ENCODE results near the gene WRNIP1. TPM values are rescaled to one million over a fixed set of nuclear protein-coding genes. Genes with fewer than 3 reads are reported as not detected.

WRNIP1 gene
- total and polyA plus RNA-seq, 9 of the 15 experiments (the other 6 are each of a cell fraction or from before 2014, with no cell fraction given) = 13.2 to 63.6 (median 48.6) TPM

- TF ChIP-seq FOXP4 (CRISPR knock-in tag; IDR thresholded peaks at IDR 0.05; ENCODE audit: borderline replicate concordance) (no peak), ZNF644 (tag; IDR thresholded peaks at IDR 0.05; ENCODE audit: low read depth) (no peak), ZNF324 (CRISPR knock-in tag; IDR thresholded peaks at IDR 0.05) (no peak), C11orf30 (IDR thresholded peaks at IDR 0.05; ENCODE audit: low read depth) (no peak), TAF1 (IDR thresholded peaks at IDR 0.05; ENCODE audit: control insufficient read depth, extremely low read depth, insufficient read depth, low read length, severe bottlenecking) (no peak), FIP1L1 (IDR thresholded peaks at IDR 0.05; ENCODE audit: low read depth, low read length, poor library complexity, severe bottlenecking) (no peak), SUPT5H (IDR thresholded peaks at IDR 0.05) (peak; percentile 32; the same call in 1 of the 2 replicates), PREB (CRISPR knock-in tag; IDR thresholded peaks at IDR 0.05) (no peak), ZNF197 (CRISPR knock-in tag; IDR thresholded peaks at IDR 0.05; ENCODE audit: low read depth) (no peak), PRMT5 (CRISPR knock-in tag; IDR thresholded peaks at IDR 0.05) (no peak), SAFB (IDR thresholded peaks at IDR 0.05; ENCODE audit: borderline replicate concordance, low read depth, low read length) (no peak), SREBF1 (IDR thresholded peaks at IDR 0.05; ENCODE audit: borderline replicate concordance, low read depth, low read length) (no peak), U2AF1 (optimal IDR thresholded peaks at IDR 0.05; ENCODE audit: low read depth, low read length) (no peak), CTCF (IDR thresholded peaks at IDR 0.05 in 2 of 3, conservative IDR thresholded peaks at IDR 0.05 in 1 of 3; ENCODE audit: insufficient read depth in 2 of 3, low read depth in 1 of 3, low read length in 3 of 3) (peak; percentile 39 to 64 (median 49)), GABPB2 (CRISPR knock-in tag; conservative IDR thresholded peaks at IDR 0.05) (no peak), NCOR1 (IDR thresholded peaks at IDR 0.05) (peak; percentile 36), ZNF75A (CRISPR knock-in tag; IDR thresholded peaks at IDR 0.05) (no peak), ZNF584 (CRISPR knock-in tag; IDR thresholded peaks at IDR 0.05; ENCODE audit: low read depth) (no peak), BCOR (IDR thresholded peaks at IDR 0.05) (no peak), RFX5 (IDR thresholded peaks at IDR 0.05; ENCODE audit: low read depth, low read length) (no peak), RBBP5 (IDR thresholded peaks at IDR 0.05; ENCODE audit: borderline replicate concordance, insufficient read depth, low read length, poor library complexity, severe bottlenecking) (peak; percentile 34), MAX (CRISPR knock-in tag; IDR thresholded peaks at IDR 0.05) (peak; percentile 23; the same call in 1 of the 2 replicates)
Observed at GRCh38 chr6:2783188-2783963, 18.2 kb downstream of the WRNIP1 start (continued).
